Measurements from ENCODE around the gene LRRC75A.
A peak's percentile ranks its signal among the peaks of the same experiment; 100 is the strongest.

GRCh38 chr17:16415031-16415924 lies 76.7 kb downstream of the LRRC75A start, which contains the start of gene TRPV2:
- TF ChIP-seq SIN3A (IDR thresholded peaks at IDR 0.05; ENCODE audit: borderline replicate concordance, insufficient read depth, low read length) (0 out of 2 replicates have a peak, but pooled peaks have one; percentile 28), TAF1 (IDR thresholded peaks at IDR 0.05; ENCODE audit: borderline replicate concordance, insufficient read depth, low read length) (no peak), POLR2AphosphoS5 (IDR thresholded peaks at IDR 0.05; ENCODE audit: low read depth, low read length) (peak; percentile 66; the same call in 1 of the 2 replicates), FOXP2 (optimal IDR thresholded peaks at IDR 0.05; ENCODE audit: borderline replicate concordance, extremely low read depth, extremely low read length, insufficient read depth) (peak; percentile 29)
- TF ChIP-seq, protein P1, sequence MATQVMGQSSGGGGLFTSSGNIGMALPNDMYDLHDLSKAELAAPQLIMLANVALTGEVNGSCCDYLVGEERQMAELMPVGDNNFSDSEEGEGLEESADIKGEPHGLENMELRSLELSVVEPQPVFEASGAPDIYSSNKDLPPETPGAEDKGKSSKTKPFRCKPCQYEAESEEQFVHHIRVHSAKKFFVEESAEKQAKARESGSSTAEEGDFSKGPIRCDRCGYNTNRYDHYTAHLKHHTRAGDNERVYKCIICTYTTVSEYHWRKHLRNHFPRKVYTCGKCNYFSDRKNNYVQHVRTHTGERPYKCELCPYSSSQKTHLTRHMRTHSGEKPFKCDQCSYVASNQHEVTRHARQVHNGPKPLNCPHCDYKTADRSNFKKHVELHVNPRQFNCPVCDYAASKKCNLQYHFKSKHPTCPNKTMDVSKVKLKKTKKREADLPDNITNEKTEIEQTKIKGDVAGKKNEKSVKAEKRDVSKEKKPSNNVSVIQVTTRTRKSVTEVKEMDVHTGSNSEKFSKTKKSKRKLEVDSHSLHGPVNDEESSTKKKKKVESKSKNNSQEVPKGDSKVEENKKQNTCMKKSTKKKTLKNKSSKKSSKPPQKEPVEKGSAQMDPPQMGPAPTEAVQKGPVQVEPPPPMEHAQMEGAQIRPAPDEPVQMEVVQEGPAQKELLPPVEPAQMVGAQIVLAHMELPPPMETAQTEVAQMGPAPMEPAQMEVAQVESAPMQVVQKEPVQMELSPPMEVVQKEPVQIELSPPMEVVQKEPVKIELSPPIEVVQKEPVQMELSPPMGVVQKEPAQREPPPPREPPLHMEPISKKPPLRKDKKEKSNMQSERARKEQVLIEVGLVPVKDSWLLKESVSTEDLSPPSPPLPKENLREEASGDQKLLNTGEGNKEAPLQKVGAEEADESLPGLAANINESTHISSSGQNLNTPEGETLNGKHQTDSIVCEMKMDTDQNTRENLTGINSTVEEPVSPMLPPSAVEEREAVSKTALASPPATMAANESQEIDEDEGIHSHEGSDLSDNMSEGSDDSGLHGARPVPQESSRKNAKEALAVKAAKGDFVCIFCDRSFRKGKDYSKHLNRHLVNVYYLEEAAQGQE (IDR thresholded peaks at IDR 0.05; ENCODE audit: insufficient read depth in 1 of 2, low read depth in 2 of 2, low read length in 2 of 2) = no peak
